Measurements from ENCODE around the gene FECH.

Gene FECH

GRCh38 chr18:57586251-57587049 is at the start of gene FECH:
Gene FECH, minus strand, starts transcription at chr18:57586702. Its CDS starts 82 bp downstream, at chr18:57586620.
- peak; percentile 17 for TF ChIP-seq POLR2A (IDR thresholded peaks at IDR 0.05; ENCODE audit: extremely low read depth, insufficient read length)
- TF ChIP-seq MAX (IDR thresholded peaks at IDR 0.05; ENCODE audit: low read depth, low read length), result no peak
- peak within 1 kb of the TSS; percentile 75 for H3K4me3 ChIP-seq (ENCODE audit: low read depth, low read length)
- DNase-seq (ENCODE audit: low read depth), result peak; percentile 62

GRCh38 chr18:57635003-57635822 is 48.7 kb upstream of the FECH start:
- TF ChIP-seq POLR2A (IDR thresholded peaks at IDR 0.05; ENCODE audit: extremely low read depth, insufficient read length) (no peak), MYC (IDR thresholded peaks at IDR 0.05; ENCODE audit: low read depth, low read length) (no peak), MAX (IDR thresholded peaks at IDR 0.05; ENCODE audit: low read depth, low read length) (no peak)
- no peak overlapping the region for H3K4me3 ChIP-seq (ENCODE audit: low read depth, low read length)
- DNase-seq (ENCODE audit: low read depth), result no peak

GRCh38 chr18:57631697-57632096 is 45.2 kb upstream of the FECH start:
- DNase-seq (ENCODE audit: low read depth), result no peak
- no peak overlapping the region for H3K4me3 ChIP-seq (ENCODE audit: low read depth, low read length)
- TF ChIP-seq POLR2A (IDR thresholded peaks at IDR 0.05; ENCODE audit: extremely low read depth, insufficient read length) (no peak), CTCF (IDR thresholded peaks at IDR 0.05; ENCODE audit: low read depth, low read length) (no peak), MYC (IDR thresholded peaks at IDR 0.05; ENCODE audit: low read depth, low read length) (no peak), MAX (IDR thresholded peaks at IDR 0.05; ENCODE audit: low read depth, low read length) (no peak)

GRCh38 chr18:57630754-57631595 is 44.5 kb upstream of the FECH start:
- TF ChIP-seq MYC (IDR thresholded peaks at IDR 0.05; ENCODE audit: low read depth, low read length) (no peak), CTCF (IDR thresholded peaks at IDR 0.05; ENCODE audit: low read depth, low read length) (no peak), MAX (IDR thresholded peaks at IDR 0.05; ENCODE audit: low read depth, low read length) (no peak), POLR2A (IDR thresholded peaks at IDR 0.05; ENCODE audit: extremely low read depth, insufficient read length) (no peak)
- peak overlapping the region; percentile 71 for H3K4me3 ChIP-seq (ENCODE audit: low read depth, low read length)
- DNase-seq (ENCODE audit: low read depth), result no peak

- DNase-seq (ENCODE audit: low read depth), result peak; percentile 94
- TF ChIP-seq MAX (IDR thresholded peaks at IDR 0.05; ENCODE audit: low read depth, low read length) (peak; percentile 71), CTCF (IDR thresholded peaks at IDR 0.05; ENCODE audit: low read depth, low read length) (peak; percentile 39), MYC (IDR thresholded peaks at IDR 0.05; ENCODE audit: low read depth, low read length) (peak; percentile 84), POLR2A (IDR thresholded peaks at IDR 0.05; ENCODE audit: extremely low read depth, insufficient read length) (no peak)
- peak overlapping the region; percentile 71 for H3K4me3 ChIP-seq (ENCODE audit: low read depth, low read length)
These were observed 43.7 kb upstream of the FECH start for GRCh38 chr18:57630002-57630753.

GRCh38 chr18:57629422-57629821 is 42.9 kb upstream of the FECH start:
- H3K4me3 ChIP-seq (ENCODE audit: low read depth, low read length), result no peak overlapping the region
- TF ChIP-seq POLR2A (IDR thresholded peaks at IDR 0.05; ENCODE audit: extremely low read depth, insufficient read length) (no peak), MYC (IDR thresholded peaks at IDR 0.05; ENCODE audit: low read depth, low read length) (no peak), CTCF (IDR thresholded peaks at IDR 0.05; ENCODE audit: low read depth, low read length) (no peak), MAX (IDR thresholded peaks at IDR 0.05; ENCODE audit: low read depth, low read length) (no peak)

More at GRCh38 chr18:57629422-57629821, 42.9 kb upstream of the FECH start:
- DNase-seq (ENCODE audit: low read depth), result no peak
